HG02973 (cell line): ENCODE measurements around the gene CD9.
"Not testable (repeated sequence)": the region's sequence is repeated elsewhere in the genome, so short reads cannot be mapped to it uniquely, and the experiment has no call there.

Source experiments
- ATAC-seq: cut with Tn5 transposase; IDR thresholded peaks from one replicate; pipeline ENCODE4 v1.9.1; 2021; ENCODE audit warnings: moderate library complexity; ENCODE audit not compliant: unreplicated experiment

CD9 gene

DNA sequence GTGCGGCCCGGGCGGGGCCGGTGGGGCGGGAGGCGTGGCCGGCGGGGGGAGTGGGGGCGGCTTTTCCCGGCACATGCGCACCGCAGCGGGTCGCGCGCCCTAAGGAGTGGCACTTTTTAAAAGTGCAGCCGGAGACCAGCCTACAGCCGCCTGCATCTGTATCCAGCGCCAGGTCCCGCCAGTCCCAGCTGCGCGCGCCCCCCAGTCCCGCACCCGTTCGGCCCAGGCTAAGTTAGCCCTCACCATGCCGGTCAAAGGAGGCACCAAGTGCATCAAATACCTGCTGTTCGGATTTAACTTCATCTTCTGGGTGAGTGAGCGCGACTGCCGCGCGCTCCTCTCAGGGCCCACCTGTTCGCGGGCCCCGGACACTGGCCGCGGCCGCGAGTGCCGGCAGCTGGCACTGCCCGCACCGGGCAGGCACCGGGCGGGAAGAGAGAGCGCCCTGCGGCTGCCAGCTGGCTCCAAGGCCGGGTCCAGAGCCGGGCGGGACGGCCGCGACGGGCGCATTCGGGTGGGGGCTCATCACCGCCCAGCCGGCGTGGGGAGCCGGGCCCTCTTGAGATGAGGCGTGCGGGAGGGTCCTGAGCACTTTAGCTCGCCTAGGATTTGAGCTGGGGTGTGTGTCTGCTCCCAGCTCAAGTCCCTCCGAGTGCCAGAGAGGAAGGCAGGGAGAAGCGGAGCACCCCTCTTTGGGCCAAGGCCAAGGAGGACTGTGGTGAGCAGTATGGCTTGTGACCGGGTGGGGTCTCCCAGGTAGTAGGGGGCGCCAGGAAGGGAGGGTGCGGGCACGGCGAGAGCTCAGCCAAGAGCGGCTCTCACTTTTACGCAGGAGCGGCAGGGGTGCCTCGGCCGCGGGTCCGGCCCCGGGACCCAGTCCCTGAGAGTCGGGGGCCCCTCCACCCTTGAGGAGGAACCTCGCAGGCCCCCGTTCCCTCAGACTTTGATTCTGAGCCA lies at the start of gene CD9:
CD9 (plus strand) TSS at position 145 of the 957 bp plus-strand sequence; CDS start at position 245, 100 bp downstream.
- no peak for ATAC-seq

GRCh38 chr12:6154730-6155459 lies 45.3 kb upstream of the CD9 start:
- no peak for ATAC-seq

GRCh38 chr12:6157482-6157881 lies 42.7 kb upstream of the CD9 start:
- no peak for ATAC-seq

DNA sequence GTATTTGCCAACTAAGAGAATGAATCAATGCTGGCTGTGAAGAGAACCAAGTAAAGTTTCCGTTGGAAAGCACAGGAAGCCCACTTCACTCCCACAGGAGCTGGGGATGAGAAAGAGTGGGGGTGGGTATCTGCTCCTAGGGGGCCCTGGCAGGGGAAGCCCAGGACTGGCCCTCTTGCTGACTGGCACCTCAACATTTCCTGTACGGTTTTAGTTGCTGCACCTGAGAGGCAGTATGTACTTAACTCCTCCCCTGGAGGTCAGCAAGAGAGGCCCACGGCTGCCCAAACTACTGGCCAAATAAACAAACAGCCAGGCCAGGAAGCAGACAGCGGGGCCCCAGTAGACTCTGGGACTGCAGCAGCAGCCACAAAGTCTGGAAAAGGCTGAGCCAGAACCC lies 41.9 kb upstream of the CD9 start:
- no peak for ATAC-seq

DNA sequence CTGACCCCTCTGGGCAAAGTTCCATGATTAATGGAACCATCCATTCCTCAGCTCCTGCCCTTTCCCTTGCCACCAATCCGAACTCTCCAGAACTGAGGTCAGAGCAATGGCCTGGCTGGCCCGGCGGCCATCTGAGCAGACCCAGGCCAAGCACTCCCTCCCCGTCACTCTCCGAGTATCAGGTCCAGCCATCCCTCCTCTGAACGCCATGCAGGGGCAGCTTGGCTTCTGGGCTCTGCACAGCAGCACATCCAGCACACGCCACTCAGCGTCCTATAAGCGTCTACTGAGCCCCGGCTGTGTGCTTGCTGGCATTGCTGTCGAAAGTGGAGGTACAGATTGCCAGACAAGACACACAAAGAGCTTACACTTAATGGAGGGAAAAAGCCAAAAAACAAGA lies 41.5 kb upstream of the CD9 start:
- ATAC-seq: no peak

- not testable (repeated sequence) for ATAC-seq
Measured at GRCh38 chr12:6159166-6160011, 40.8 kb upstream of the CD9 start.

DNA sequence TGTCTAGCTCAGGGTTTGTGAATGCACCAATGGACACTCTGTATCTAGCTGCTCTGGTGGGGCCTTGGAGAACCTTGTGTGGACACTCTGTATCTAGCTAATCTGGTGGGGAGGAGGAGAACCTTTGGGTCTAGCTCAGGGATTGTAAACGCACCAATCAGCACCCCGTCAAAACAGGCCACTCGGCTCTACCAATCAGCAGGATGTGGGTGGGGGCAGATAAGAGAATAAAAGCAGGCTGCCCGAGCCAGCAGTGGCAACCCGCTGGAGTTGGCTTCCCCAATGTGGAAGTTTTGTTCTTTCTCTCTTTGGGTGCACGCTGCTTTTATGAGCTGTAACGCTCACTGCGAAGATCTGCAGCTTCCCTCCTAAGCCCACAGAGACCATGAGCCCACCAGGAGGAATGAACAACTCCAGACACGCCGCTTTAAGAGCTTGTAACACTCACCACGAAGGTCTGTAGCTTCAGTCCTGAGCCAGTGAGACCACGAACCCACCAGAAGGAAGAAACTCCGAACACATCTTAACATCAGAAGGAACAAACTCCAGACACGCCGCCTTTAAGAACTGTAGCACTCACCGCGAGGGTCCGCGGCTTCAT lies 40.1 kb upstream of the CD9 start:
- ATAC-seq: not testable (repeated sequence)

GRCh38 chr12:6161124-6161882 lies 38.9 kb upstream of the CD9 start:
- ATAC-seq: no peak

- no peak for ATAC-seq
Measured at GRCh38 chr12:6163416-6164060, 36.7 kb upstream of the CD9 start.

- no peak for ATAC-seq
Measured at GRCh38 chr12:6165395-6165794, 34.8 kb upstream of the CD9 start.

DNA sequence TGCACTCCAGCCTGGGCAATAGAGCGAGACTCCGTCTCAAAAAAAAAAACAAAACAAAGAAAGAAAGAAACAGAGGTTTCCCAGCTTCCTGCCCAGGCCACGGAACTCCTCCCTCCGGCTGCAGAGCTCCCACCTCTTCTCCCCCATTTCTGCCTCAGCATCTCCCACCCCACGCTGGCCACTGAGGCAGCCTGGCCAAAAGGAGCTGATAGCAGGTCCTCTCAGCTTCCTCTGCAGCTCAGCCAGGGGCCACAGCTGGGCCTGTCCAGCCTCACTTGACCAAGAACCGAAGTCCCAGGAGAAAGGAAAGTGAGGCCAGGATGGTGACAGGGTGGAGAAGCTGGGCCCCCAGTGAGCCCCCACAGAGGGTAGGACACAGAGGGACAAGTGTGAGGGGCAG lies 33.4 kb upstream of the CD9 start:
- no peak for ATAC-seq

- peak; percentile 76 for ATAC-seq
Measured at GRCh38 chr12:6167327-6168280, 32.6 kb upstream of the CD9 start.

DNA sequence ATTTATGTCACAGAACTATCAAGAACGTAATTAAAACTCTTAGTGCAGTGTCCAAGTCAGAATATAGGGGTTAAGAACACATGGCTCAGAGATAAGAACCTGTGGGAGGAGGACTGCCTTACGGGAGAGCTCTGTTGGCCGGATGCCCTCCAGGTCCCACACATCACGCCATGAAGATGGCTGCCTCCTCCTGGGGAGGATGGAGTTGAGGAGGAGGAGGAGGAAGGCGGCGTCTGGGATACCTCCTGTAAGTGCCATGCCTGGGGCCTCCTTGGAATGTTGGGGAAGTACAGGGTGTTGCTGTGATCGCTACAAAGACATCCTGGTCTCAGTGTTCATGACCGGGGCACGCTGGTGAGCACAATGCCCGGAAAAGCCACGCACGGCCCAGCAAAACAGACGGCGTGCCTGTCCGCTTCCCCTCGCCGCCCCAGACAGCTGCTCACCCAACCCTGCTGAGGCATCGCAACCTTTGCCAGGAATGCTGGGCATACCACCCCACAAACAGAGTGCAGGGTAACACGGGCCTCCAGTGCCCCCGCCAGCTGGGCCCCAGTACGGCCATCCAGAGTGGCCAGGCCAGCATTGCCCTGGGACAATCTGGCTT lies 28.7 kb upstream of the CD9 start:
- no peak for ATAC-seq

- ATAC-seq: no peak
Measured at GRCh38 chr12:6172086-6172485, 28.1 kb upstream of the CD9 start.

- ATAC-seq: no peak
Measured at GRCh38 chr12:6172862-6173261, 27.3 kb upstream of the CD9 start.

DNA sequence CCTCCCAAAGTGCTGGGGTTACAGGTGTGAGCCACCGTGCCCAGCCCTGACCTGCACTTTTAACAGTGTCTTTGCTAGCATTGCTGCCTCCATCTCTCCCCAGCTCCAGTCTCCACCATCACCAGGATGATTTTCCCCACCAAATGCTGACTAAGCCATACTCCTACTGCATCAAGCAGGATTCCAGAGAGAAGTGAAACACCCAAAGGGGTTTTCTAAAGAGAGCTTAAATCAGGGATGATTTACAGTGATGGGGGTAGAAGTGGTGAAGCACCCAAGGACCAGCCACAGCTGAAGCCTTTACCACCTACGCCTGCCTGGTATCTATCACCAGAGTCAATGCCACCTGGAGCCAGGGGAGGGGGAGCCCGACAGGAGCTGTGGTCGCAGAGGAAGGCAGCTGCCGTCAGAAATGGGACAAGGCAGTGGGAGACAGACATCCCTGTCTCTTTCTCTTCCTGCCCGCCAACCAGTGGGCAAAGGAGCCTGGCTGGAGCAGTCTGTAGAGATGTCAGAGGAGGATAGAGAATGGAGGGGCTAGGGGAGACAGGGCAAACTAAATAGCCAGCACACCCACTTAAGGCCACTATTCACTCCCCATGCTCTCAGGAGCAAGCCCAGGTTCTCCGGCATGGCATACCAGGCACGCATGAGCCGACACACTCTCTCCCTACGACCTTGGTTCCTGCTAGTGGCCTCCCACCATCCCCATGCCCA lies 22.4 kb upstream of the CD9 start:
- no peak for ATAC-seq
